GM12878 (cell line): Measurements from ENCODE around the gene CCL19. TPM values are rescaled to one million over a fixed set of nuclear protein-coding genes. Genes with fewer than 3 reads are reported as not detected.

ENCODE experiments used
- ATAC-seq: fragments of 200-7000 bp; cut with Tn5 transposase; 3 replicates; pipeline ENCODE4 v1.9.1; 2020; ENCODE audit warnings: mild to moderate bottlenecking, moderate library complexity
- BruUV-seq: library from RNA; stranded (reverse); fragments of 400-500 nt; replicated peaks from 2 replicates; lab custom pipeline; 2021; lab: Mats Ljungman, UMichigan
- CTCF ChIA-PET: fragments of 300-600 bp; sonication (Branson Sonifier 250); formaldehyde crosslinking; extraction: SDS; loops from one replicate; lab custom pipeline; 2021; ENCODE audit warnings: inconsistent platforms; lab: Yijun Ruan, JAX
- POLR2A ChIA-PET: fragments of 350-600 bp; formaldehyde crosslinking; extraction: SDS; loops from one replicate; lab custom pipeline; 2021; ENCODE audit warnings: inconsistent platforms; lab: Charles Lee
- RAD21 ChIA-PET: fragments of 300-600 bp; sonication (Branson Sonifier 250); formaldehyde crosslinking; loops from one replicate; lab custom pipeline; 2023; ENCODE audit warnings: antibody characterized with exemption; ENCODE audit not compliant: unreplicated experiment; lab: Charles Lee
- SMC1A ChIA-PET: fragments of 300-600 bp; sonication (Branson Sonifier 250); formaldehyde crosslinking; loops from one replicate; lab custom pipeline; 2023; ENCODE audit not compliant: unreplicated experiment, uncharacterized antibody; lab: Charles Lee
- DNase-seq: peaks from one replicate; pipeline ENCODE4 v3.0.0-alpha.2; 2011; ENCODE audit warnings: low read depth, low spot score
- FAIRE-seq: peaks from 3 replicates; lab custom pipeline; 2011; peaks lifted over from hg19 to GRCh38; lab: Jason Lieb, UNC
- H2AFZ ChIP-seq: 2 replicates; pipeline ENCODE4 v1.6.0; 2011; ENCODE audit warnings: low read depth, low read length, control low read depth; ENCODE audit not compliant: control insufficient read depth
- H3K27ac ChIP-seq: 2 replicates; pipeline ENCODE4 v1.5.1; 2011; ENCODE audit warnings: control low read depth; ENCODE audit not compliant: control insufficient read depth, insufficient read depth
- H3K27me3 ChIP-seq, 2 experiments: replicated peaks in 1 of 2; 2 replicates each; pipeline versions ENCODE4 v1.6.0 to v1.6.1; 2011; ENCODE audit warnings: low read length in 1 of 2; ENCODE audit not compliant: control insufficient read depth in 2 of 2, insufficient read depth in 2 of 2
- H3K36me3 ChIP-seq, 2 experiments: 2 replicates each; pipeline ENCODE4 v1.5.1; 2011; ENCODE audit warnings: low read length in 1 of 2; ENCODE audit not compliant: control insufficient read depth in 2 of 2, insufficient read depth in 2 of 2
- H3K4me1 ChIP-seq: 2 replicates; pipeline ENCODE4 v1.6.1; 2011; ENCODE audit warnings: mild to moderate bottlenecking, low read length, moderate library complexity, mixed read lengths; ENCODE audit not compliant: control insufficient read depth, insufficient read depth
- H3K4me2 ChIP-seq: 2 replicates; pipeline ENCODE4 v1.6.0; 2011; ENCODE audit warnings: control low read depth; ENCODE audit not compliant: control insufficient read depth, insufficient read depth
- H3K4me3 ChIP-seq: fragments of 200-600 bp; sonication (generic); 2 replicates; pipeline ENCODE4 v1.5.1; 2016
- H3K79me2 ChIP-seq: 2 replicates; pipeline ENCODE4 v1.6.0; 2011; ENCODE audit warnings: low read length; ENCODE audit not compliant: control insufficient read depth, insufficient read depth
- H3K9ac ChIP-seq: 2 replicates; pipeline ENCODE4 v1.8.0; 2011; ENCODE audit warnings: low read length, control low read depth, mixed read lengths; ENCODE audit not compliant: control insufficient read depth, insufficient read depth
- H3K9me3 ChIP-seq: replicated peaks from 3 replicates; pipeline ENCODE4 v1.5.1; 2011; ENCODE audit warnings: mild to moderate bottlenecking, low read length; ENCODE audit not compliant: control insufficient read depth, insufficient read depth
- H4K20me1 ChIP-seq: 2 replicates; pipeline ENCODE4 v1.6.0; 2011; ENCODE audit not compliant: control insufficient read depth, insufficient read depth
- CHD1 ChIP-seq: IDR thresholded peaks from 2 replicates; pipeline ENCODE4 v1.6.1; 2012; ENCODE audit warnings: low read depth, low read length, improper control_type of control experiment
- CHD2 ChIP-seq: IDR thresholded peaks from 2 replicates; pipeline ENCODE4 v1.6.1; 2011; ENCODE audit warnings: low read depth, low read length, improper control_type of control experiment, borderline replicate concordance
- EED ChIP-seq: sonication (generic); IDR thresholded peaks from 2 replicates; pipeline ENCODE4 v1.6.1; 2016; ENCODE audit warnings: antibody characterized with exemption, low read depth
- EGR1 ChIP-seq, 2 experiments: IDR thresholded peaks; 1 replicate in 1 of 2; 2 replicates in 1 of 2; pipeline ENCODE4 v1.6.1; 2011 to 2012; ENCODE audit warnings: low read depth in 2 of 2, low read length in 2 of 2, borderline replicate concordance in 1 of 2, mild to moderate bottlenecking in 1 of 2, moderate library complexity in 1 of 2
- ELK1 ChIP-seq: IDR thresholded peaks from 2 replicates; pipeline ENCODE4 v1.6.1; 2012; ENCODE audit warnings: low read depth, low read length, improper control_type of control experiment
- HDAC6 ChIP-seq: fragments of 200-600 bp; sonication (generic); IDR thresholded peaks from one replicate; pipeline ENCODE4 v1.8.0; 2017; ENCODE audit warnings: antibody characterized with exemption; ENCODE audit not compliant: unreplicated experiment
- IKZF2 ChIP-seq, 2 experiments: fragments of 450-650 bp; IDR thresholded peaks; 2 replicates each; pipeline ENCODE4 v1.6.1; 2017; ENCODE audit warnings: mild to moderate bottlenecking in 2 of 2, moderate library complexity in 2 of 2
- JUND ChIP-seq: IDR thresholded peaks from 2 replicates; pipeline ENCODE4 v1.6.1; 2012; ENCODE audit warnings: low read depth, mild to moderate bottlenecking, low read length, improper control_type of control experiment, moderate library complexity
- KDM1A ChIP-seq: fragments of 200-600 bp; sonication (generic); IDR thresholded peaks from 2 replicates; pipeline ENCODE4 v1.6.1; 2016; ENCODE audit warnings: borderline replicate concordance
- LARP7 ChIP-seq: fragments of 450-650 bp; IDR thresholded peaks from 2 replicates; pipeline ENCODE4 v1.6.1; 2017; ENCODE audit warnings: mild to moderate bottlenecking
- MEF2A ChIP-seq: IDR thresholded peaks from 2 replicates; pipeline ENCODE4 v1.6.1; 2011; ENCODE audit warnings: low read depth, mild to moderate bottlenecking, low read length, moderate library complexity; ENCODE audit not compliant: insufficient read depth
- MTA3 ChIP-seq: IDR thresholded peaks from 2 replicates; pipeline ENCODE4 v1.6.1; 2012; ENCODE audit warnings: low read length, inconsistent platforms, borderline replicate concordance
- NR2C2 ChIP-seq: IDR thresholded peaks from 2 replicates; pipeline ENCODE4 v1.6.1; 2011; ENCODE audit warnings: borderline replicate concordance, low read depth; ENCODE audit not compliant: control insufficient read depth, insufficient read length
- RAD21 ChIP-seq: IDR thresholded peaks from 2 replicates; pipeline ENCODE4 v1.6.1; 2011; ENCODE audit warnings: mild to moderate bottlenecking, low read depth, low read length, moderate library complexity; ENCODE audit not compliant: insufficient read depth
- SMAD1 ChIP-seq: fragments of 450-650 bp; IDR thresholded peaks from 2 replicates; pipeline ENCODE4 v1.6.1; 2018; ENCODE audit warnings: mild to moderate bottlenecking, low read depth; ENCODE audit not compliant: partially characterized antibody
- SMC3 ChIP-seq: IDR thresholded peaks from 2 replicates; pipeline ENCODE4 v1.6.1; 2011; ENCODE audit warnings: low read length, improper control_type of control experiment, borderline replicate concordance
- SRF ChIP-seq, 2 experiments: IDR thresholded peaks; 2 replicates each; pipeline ENCODE4 v1.6.1; 2011; ENCODE audit warnings: low read depth in 2 of 2, low read length in 2 of 2, mild to moderate bottlenecking in 1 of 2, moderate library complexity in 1 of 2
- YY1 ChIP-seq: IDR thresholded peaks from 2 replicates; pipeline ENCODE4 v1.6.1; 2011; ENCODE audit warnings: low read depth, mild to moderate bottlenecking, low read length
- ZBED1 ChIP-seq: IDR thresholded peaks from 2 replicates; pipeline ENCODE4 v1.6.1; 2016; ENCODE audit warnings: borderline replicate concordance
- ZNF24 ChIP-seq: fragments of 450-650 bp; IDR thresholded peaks from 2 replicates; pipeline ENCODE4 v1.6.1; 2017; ENCODE audit warnings: antibody characterized with exemption, mild to moderate bottlenecking
- WGBS: methylation state at CpG from one replicate; pipeline ENCODE4 v1.1.6; 2016; ENCODE audit warnings: low lambda C conversion rate; ENCODE audit not compliant: insufficient replicate concordance, insufficient coverage; ENCODE audit errors: missing lambda C conversion rate; 5-methylcytosine and 5-hydroxymethylcytosine counted together
- in situ Hi-C: fragments of 300-500 bp; cut with MboI; formaldehyde crosslinking; loops from 9 replicates; pipeline ENCODE4 v1.14.3; 2018; ENCODE audit warnings: mixed read lengths
- intact Hi-C: fragments of 100-400 bp; cut with micrococcal nuclease; formaldehyde crosslinking; loops from one replicate; pipeline ENCODE4 v1.14.2; 2022; ENCODE audit not compliant: unreplicated experiment
- polyA plus RNA-seq, 11 experiments: library from polyadenylated mRNA; depleted of rRNA in 4 of 11; unstranded in 6 of 11; stranded (reverse) in 5 of 11; fragments of >200 nt; fragmentation: Nextera tagmentation in 4 of 11; fragmentation: Illumina TruSeq in 1 of 11; extraction: Ambion mirVana in 4 of 11; extraction: Trizol in 1 of 11; gene quantifications; 1 replicate in 1 of 11; 2 replicates in 10 of 11; pipeline versions ENCODE4 v1.2.1 to v1.2.3, GENCODE V29; 2011 to 2016; ENCODE audit warnings: inconsistent platforms in 2 of 11, missing spikeins in 2 of 11, low read depth in 1 of 11
- total RNA-seq, 4 experiments: library from RNA; depleted of rRNA in 3 of 4; stranded (reverse); fragments of >200 nt in 3 of 4; fragmentation: Illumina TruSeq in 1 of 4; extraction: Trizol in 1 of 4; gene quantifications; 2 replicates each; pipeline versions ENCODE4 v1.2.1 to v1.2.3, GENCODE V29; 2013 to 2021

Gene CCL19
- total and polyA plus RNA-seq, 10 of the 15 experiments (the other 5 are each of a cell fraction or from before 2014, with no cell fraction given), result 0.42 to 0.69 TPM; not detected in 8

- TF ChIP-seq KDM1A, result no peak
- no peak for TF ChIP-seq MTA3
- no peak for TF ChIP-seq LARP7
These were observed 16.1 kb upstream of the CCL19 start (continued) for GRCh38 chr9:34707130-34707529.

- DNase-seq, result no peak
- no peak overlapping the region for H3K9ac ChIP-seq
- no peak overlapping the region; the same call in none of the 2 replicates for H2AFZ ChIP-seq
- BruUV-seq, result no TSS peak
- peaks cover 0 to 15% of the 10 kb centered on the region in 2 experiments; a peak in 3 of 4 replicates for H3K27me3 ChIP-seq
- H3K36me3 ChIP-seq, result no peaks in the 10 kb centered on the region
- RAD21 ChIA-PET, result interaction anchor here (0.5 to 1.3 kb wide), 3 partner anchors 16 to 64 kb away, joined by 3 to 7 read pairs (median 4); partner anchors contain the start of gene SIGMAR1
- FAIRE-seq, result peak; percentile 41
- H3K79me2 ChIP-seq, result no peaks in the 10 kb centered on the region
- H4K20me1 ChIP-seq, result no peaks in the 10 kb centered on the region
- POLR2A ChIA-PET, result no interaction called here
- H3K4me1 ChIP-seq, result no peaks in the 10 kb centered on the region
- peak overlapping the region; percentile 75 for H3K4me2 ChIP-seq
- in situ Hi-C loops (no loop called here), intact Hi-C loops (loop anchor here (1.0 to 2.0 kb wide), 2 partner anchors 27 to 87 kb away; no protein-coding TSS in a partner anchor)
- H3K27ac ChIP-seq, result no peak overlapping the region
- ATAC-seq, result peak; percentile 96
- no peaks in the 10 kb centered on the region for H3K9me3 ChIP-seq
- H3K4me3 ChIP-seq, result no peak overlapping the region
- WGBS, result 1% methylated on average over 30 of the region's 30 CpGs
- SMC1A ChIA-PET, result interaction anchor here (0.6 to 1.6 kb wide), 6 partner anchors 9 to 82 kb away, joined by 3 to 4 read pairs (median 3); partner anchors contain the start of genes DCTN3 and SIGMAR1
- CTCF ChIA-PET, result interaction anchor here (0.6 to 2.6 kb wide), 33 partner anchors 8 to 1476 kb away, joined by 3 to 23 read pairs (median 4); partner anchors contain the start of genes CCL19, CCL27, DCTN3 and GALT
- TF ChIP-seq SMC3 (peak; percentile 94), ELK1 (peak; percentile 17; the same call in 1 of the 2 replicates), SMAD1 (no peak), RAD21 (peak; percentile 87), ZNF24 (no peak), SRF (IDR thresholded peaks at IDR 0.05; ENCODE audit: low read depth in 2 of 2, low read length in 2 of 2) (peak; percentile 83 to 88), NR2C2 (no peak), YY1 (peak; percentile 80), EED (0 out of 2 replicates have a peak, but pooled peaks have one; percentile 40), CHD2 (peak; percentile 61; the same call in 1 of the 2 replicates), EGR1 (IDR thresholded peaks at IDR 0.05; ENCODE audit: borderline replicate concordance in 1 of 2, low read depth in 2 of 2, low read length in 2 of 2) (no peak), JUND (no peak), IKZF2 (IDR thresholded peaks at IDR 0.05) (peak; percentile 34 to 46; a peak in 3 of 4 replicates), KDM1A (no peak), MEF2A (no peak), ZBED1 (no peak), CHD1 (no peak), HDAC6 (no peak)
These were observed 11.0 kb upstream of the CCL19 start for GRCh38 chr9:34701769-34702736.
